ENCODE measurements around the gene USP24.

- TF ChIP-seq CTCF (conservative IDR thresholded peaks at IDR 0.05; ENCODE audit: low read depth, low read length) (no peak), EZH2 (IDR thresholded peaks at IDR 0.05; ENCODE audit: low read length, unreplicated experiment) (no peak), EZH2phosphoT487 (IDR thresholded peaks at IDR 0.05; ENCODE audit: borderline replicate concordance, low read length) (no peak)
Observed at GRCh38 chr1:55043726-55044125, 171.4 kb downstream of the USP24 start.

All from PC-3 (cell line).